GM13976 (cell line): ENCODE data around the gene ARHGEF25.

Experiments
- DNase-seq: peaks from one replicate; pipeline ENCODE4 v3.0.0; 2012; ENCODE audit warnings: low spot score
- CTCF ChIP-seq: IDR thresholded peaks from 2 replicates; pipeline ENCODE4 v1.5.1; 2012; ENCODE audit warnings: borderline replicate concordance, mild to moderate bottlenecking; ENCODE audit not compliant: insufficient read depth; ENCODE audit errors: extremely low read depth, missing control alignments, control extremely low read depth
- in situ Hi-C: fragments of 300-500 bp; cut with MboI; formaldehyde crosslinking; loops from one replicate; pipeline ENCODE4 v1.12.0; 2022; ENCODE audit warnings: low sequenced_read_pairs, mixed read lengths, inconsistent platforms; ENCODE audit not compliant: unreplicated experiment

ARHGEF25 gene

GRCh38 chr12:57622293-57623245, 11.3 kb downstream of the ARHGEF25 start:
- DNase-seq, result no peak
- in situ Hi-C loops, result no loop called here
- TF ChIP-seq CTCF, result no peak

- DNase-seq, result no peak
- in situ Hi-C loops, result no loop called here
- no peak for TF ChIP-seq CTCF
Measured at GRCh38 chr12:57623385-57623784, 12.2 kb downstream of the ARHGEF25 start.

GRCh38 chr12:57623811-57624390, 12.7 kb downstream of the ARHGEF25 start:
- TF ChIP-seq CTCF, result no peak
- DNase-seq, result no peak
- in situ Hi-C loops, result no loop called here

- in situ Hi-C loops, result no loop called here
- no peak for DNase-seq
- no peak for TF ChIP-seq CTCF
Measured at GRCh38 chr12:57624441-57625220, 13.4 kb downstream of the ARHGEF25 start.

GRCh38 chr12:57625261-57626032, 14.2 kb downstream of the ARHGEF25 start:
- in situ Hi-C loops, result no loop called here
- DNase-seq, result no peak

More at GRCh38 chr12:57625261-57626032, 14.2 kb downstream of the ARHGEF25 start:
- TF ChIP-seq CTCF, result no peak
